Activated gamma-delta T cell treated with Interleukin-2 at 50 U/mL for 16 hours (primary cell): ENCODE data around the gene CAMK1D.
"Not testable (repeated sequence)": the region's sequence is repeated elsewhere in the genome, so short reads cannot be mapped to it uniquely, and the experiment has no call there.

Experiments used
- DNase-seq: peaks from one replicate; pipeline ENCODE4 v3.0.0-alpha.2; 2020

CAMK1D gene

DNA sequence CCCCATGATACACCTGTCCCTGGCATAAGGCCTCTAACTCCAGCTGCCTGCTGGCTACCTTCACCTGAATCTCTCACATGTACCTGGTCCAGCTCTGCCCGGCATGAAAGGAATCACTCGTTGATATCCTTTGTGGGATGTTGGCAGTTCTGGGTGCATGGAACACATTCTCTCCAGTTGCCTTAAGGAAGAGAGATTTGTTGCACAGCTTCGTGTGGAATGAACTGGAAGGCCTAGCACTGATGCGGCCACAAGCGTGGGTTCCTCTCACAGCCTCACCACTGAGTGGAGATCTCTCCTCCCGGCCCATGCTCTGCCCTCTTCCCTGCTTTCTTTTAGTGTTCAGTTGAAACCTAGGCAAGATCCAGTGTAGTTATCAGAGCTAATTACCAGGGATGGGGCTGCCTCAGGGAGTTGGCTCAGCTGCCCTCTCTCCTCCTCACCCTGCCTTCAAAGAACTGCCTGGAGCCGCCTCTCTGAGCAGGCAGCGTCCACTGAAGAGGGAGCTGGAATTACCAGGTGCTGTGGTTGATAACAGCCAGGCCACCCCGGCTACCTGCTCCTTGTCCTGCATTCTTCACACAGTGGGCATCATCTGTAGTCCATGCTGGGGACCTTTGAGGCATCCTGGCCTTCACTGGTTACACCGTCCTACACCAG, 457.9 kb downstream of the CAMK1D start:
- DNase-seq: no peak

- no peak for DNase-seq
These were observed 458.8 kb downstream of the CAMK1D start for GRCh38 chr10:12808014-12808613.

- not testable (repeated sequence) for DNase-seq
These were observed 460.7 kb downstream of the CAMK1D start for GRCh38 chr10:12810046-12810445.

DNA sequence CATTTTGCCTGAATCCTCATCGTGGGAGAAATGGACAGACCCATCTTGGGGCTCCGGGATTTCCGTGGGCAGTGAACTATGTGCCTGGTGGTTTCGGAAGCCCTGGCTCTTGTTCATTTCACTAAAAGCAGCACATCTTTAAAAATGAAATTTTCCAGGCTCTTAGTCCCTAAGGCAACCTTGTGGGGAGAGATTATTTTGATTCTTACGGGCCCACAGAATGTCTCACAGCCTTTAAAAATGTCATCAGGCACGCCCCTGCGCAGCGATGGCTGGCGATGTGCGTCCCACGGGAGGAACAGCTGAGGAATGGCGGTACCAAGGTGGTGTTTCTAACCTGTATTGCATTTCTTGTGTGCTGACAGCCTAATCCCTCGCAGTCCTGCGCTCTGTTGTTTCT, 462.5 kb downstream of the CAMK1D start:
- no peak for DNase-seq

DNA sequence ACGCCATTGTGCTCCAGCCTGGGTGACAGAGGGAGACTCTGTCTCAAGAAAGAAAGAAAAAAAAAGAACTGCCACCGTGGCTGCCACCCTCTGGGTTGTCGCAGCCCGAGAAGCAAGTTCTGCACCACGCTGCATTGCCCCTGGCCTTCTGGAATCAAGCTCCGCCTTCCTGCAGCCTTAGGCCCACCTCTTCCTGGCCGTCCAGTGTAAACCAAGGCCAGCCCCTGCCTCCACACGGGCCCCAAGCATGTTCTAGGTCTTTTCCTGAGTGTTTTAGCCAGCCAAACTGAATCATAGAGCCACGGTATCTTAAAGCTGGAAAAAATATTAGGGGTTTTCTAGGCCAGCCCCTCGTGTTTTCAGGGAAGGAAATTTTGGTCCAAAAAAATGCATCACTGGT, 463.2 kb downstream of the CAMK1D start:
- DNase-seq: no peak

- no peak for DNase-seq
These were observed 464.8 kb downstream of the CAMK1D start for GRCh38 chr10:12814166-12814565.

DNA sequence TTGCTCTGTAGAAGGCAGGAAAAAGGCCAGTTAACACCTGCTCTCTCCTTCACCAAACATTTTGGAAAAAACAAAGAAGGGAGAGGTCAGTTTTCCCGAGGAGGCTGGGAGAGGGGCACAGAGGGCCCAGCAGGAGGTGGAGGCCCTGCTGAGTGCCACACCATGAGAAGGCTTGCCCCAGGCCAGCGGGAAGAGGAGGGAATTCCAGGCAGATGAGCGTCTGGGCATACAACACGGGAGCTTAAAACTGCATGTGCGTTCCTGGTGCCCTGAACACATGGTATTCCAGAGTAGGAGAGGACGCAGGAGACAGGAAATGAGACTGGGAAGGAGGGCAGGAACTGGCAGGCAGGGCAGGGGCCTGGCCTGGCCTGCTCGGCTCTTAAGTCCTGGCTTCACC, 469.7 kb downstream of the CAMK1D start:
- DNase-seq: no peak

GRCh38 chr10:12819656-12820055, 470.3 kb downstream of the CAMK1D start:
- DNase-seq: no peak

- no peak for DNase-seq
These were observed 473.0 kb downstream of the CAMK1D start for GRCh38 chr10:12822126-12822892.

GRCh38 chr10:12822893-12823170, 473.5 kb downstream of the CAMK1D start:
- no peak for DNase-seq

DNA sequence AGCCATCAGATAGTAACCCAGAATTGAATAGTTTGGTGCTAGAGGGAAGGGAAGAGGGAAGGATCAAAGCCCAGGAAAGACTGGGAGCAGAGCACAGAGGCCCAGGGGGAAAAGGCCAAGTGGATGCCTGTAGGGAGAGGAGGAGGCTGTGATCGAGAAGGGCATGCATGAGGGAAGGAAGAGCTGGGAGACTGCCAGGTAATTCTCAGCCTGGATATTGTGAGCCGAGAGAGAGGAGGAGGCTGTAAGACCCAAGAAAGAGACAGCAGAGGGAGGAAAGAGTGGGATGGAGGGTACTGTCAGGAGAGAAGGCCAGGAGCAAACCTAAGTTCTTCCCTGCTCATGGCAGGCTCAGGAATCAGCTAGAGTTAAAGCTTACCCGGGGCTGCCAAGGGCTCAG, 474.0 kb downstream of the CAMK1D start:
- DNase-seq: no peak

DNA sequence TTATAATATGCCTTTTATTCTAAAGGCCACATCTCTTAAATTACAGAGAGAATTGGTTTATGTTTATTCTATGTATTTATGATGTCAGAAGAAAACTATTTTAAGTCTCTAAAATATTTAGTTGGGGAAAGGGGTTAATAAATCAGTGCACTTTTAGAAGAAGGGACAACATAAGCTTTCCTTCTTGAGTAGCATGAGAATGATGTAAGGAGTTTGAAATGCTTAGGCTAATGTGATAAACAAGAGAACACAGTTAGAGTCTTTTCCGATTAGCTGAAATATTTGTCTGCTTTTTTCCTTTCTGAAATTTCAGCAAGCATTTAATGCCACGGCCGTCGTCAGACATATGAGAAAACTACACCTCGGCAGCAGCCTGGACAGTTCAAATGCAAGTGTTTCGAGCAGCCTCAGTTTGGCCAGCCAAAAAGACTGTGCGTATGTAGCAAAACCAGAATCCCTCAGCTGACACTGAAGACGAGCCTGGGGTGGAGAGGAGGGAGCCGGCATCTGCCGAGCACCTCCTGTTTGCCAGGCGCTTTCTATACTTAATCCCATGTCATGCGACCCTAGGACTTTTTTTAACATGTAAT, 476.0 kb downstream of the CAMK1D start:
- DNase-seq: no peak

GRCh38 chr10:12826800-12827372, 477.5 kb downstream of the CAMK1D start:
- DNase-seq: no peak

DNA sequence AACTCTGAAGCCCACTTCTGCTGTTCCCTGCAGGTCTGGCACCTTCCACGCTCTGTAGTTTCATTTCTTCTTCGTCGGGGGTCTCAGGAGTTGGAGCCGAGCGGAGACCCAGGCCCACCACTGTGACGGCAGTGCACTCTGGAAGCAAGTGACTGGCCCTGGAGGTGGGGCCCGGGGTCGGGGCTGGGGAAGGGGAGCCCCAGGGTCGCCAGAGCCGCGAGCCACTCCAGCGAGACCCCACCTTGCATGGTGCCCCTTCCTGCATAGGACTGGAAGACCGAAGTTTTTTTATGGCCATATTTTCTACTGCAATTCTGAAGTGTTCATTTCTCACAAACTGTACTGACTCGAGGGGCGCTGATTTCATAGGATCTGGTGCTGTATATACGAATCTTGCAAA, 479.4 kb downstream of the CAMK1D start:
- no peak for DNase-seq

DNA sequence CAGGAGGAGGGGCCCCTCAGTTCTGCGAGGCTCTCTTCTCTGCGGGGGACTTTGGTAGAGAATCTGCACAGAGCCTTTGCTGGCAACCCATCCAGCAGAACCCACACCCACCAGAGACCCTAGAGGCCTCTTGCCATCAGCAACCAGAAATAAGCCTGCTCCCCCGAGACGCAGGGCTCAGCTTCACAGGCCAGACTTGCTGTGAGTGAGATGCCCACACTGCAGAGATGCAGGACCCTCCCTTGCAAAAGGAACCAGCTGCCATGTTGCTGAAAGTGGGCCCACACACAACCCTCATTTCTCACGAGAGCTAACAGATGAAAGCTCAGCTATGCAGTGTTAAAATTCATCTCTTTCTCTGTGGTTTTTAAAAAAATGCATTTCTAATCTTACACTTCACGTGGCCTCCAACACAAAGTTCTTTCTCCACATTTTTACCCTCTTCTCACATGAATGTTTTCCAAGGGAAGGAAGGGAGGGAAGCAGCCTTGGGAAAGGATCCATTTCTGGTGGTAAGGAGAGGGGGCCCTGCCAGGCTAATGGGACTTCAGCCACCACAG, 480.6 kb downstream of the CAMK1D start:
- no peak for DNase-seq

DNA sequence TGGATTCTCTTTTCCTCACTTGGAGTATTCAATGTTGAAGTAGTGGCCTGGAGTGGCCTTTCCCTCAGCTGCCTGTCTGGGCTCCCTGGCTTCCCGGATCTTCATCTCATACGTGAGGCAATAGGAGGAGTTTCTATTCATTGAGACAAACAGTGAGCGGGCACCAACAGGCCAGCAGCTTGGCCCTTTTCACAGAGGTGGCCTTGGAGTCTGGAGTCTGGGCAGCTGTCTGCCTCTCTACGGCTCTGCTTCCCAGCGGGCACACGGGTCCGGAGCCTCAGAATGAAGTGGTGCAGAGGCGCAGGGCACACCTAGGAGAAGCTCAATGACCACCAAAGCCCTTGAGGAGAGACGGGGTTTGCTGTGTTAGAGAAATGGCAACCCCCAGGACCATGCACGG, 482.7 kb downstream of the CAMK1D start:
- DNase-seq: no peak

GRCh38 chr10:12833451-12833850, 484.1 kb downstream of the CAMK1D start:
- DNase-seq: no peak

DNA sequence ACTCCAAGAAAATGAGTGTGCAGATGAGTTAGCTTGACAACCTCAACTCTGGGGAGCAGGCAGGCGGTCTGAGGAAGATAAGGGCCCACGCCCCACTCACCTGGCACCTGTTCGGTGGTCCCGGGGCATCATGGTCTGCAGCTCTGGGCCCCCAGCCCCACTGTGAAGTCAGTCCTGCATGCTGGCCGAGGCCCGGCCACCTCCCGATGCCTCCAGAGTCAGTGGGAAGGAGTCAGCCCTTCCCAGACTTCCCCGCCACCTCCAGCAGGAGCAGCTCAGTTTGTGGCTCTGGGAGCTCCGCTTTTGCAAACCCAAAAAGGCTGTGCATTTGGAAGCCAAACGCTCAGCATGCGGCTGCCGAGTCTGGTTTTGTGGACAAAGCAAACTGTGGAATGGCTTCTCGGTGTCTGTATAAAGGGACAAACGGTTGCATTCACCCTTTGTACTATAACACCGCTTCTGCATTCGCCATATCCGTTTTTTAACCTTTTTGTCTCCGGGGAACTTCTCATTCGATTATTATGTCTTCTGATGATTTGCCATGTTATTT, 484.8 kb downstream of the CAMK1D start:
- no peak for DNase-seq

- no peak for DNase-seq
These were observed 485.4 kb downstream of the CAMK1D start for GRCh38 chr10:12834721-12835120.

- no peak for DNase-seq
These were observed 486.4 kb downstream of the CAMK1D start for GRCh38 chr10:12835709-12836108.

DNA sequence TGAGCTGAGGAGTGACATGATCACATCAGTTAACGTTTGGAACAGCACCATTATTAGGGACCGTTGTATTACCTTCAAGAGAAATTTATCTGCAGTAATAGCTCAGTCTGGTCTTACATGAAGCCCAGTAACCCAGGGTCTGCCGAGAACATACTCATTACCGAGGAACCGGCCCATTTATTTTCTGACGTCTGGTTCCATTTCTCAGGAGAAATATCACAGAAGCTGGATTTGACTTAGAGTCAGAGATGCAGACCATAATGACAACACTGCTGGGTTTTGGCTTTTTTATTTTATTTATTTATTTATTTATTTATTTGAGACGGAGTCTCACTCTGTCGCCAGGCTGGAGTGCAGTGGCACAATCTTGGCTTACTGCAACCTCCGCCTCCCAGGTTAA, 489.0 kb downstream of the CAMK1D start:
- no peak for DNase-seq

- DNase-seq: no peak
These were observed 489.9 kb downstream of the CAMK1D start for GRCh38 chr10:12838995-12839927.
